OCI-LY3 (cell line): ENCODE measurements around the gene LSG1.
A peak's percentile ranks its signal among the peaks of the same experiment; 100 is the strongest.

Experiments
- H2AFZ ChIP-seq: fragments of 200-600, 300-600 bp; shearing (Covaris generic); 2 replicates; pipeline ENCODE4 v1.6.0; 2014; ENCODE audit warnings: antibody characterized with exemption, low read depth, low read length
- H3K27ac ChIP-seq: fragments of 200-600, 300-600 bp; sonication (generic); 2 replicates; pipeline ENCODE4 v1.5.1; 2014; ENCODE audit warnings: mild to moderate bottlenecking, low read length, moderate library complexity, mixed read lengths
- H3K27me3 ChIP-seq: fragments of 200-600, 300-600 bp; sonication (generic); 2 replicates; pipeline ENCODE4 v1.6.1; 2014; ENCODE audit warnings: low read depth, low read length, mixed read lengths
- H3K36me3 ChIP-seq: fragments of 200-600, 300-600 bp; sonication (generic); replicated peaks from 2 replicates; pipeline ENCODE3; 2014; ENCODE audit warnings: low read depth, low read length, mixed read lengths
- H3K4me1 ChIP-seq: fragments of 300-600, 200-600 bp; sonication (generic); 2 replicates; pipeline ENCODE4 v1.6.1; 2014; ENCODE audit warnings: low read length, mixed read lengths
- H3K4me2 ChIP-seq: fragments of 200-600, 300-600 bp; sonication (generic); 2 replicates; pipeline ENCODE4 v1.6.1; 2014; ENCODE audit warnings: low read length, mixed read lengths
- H3K4me3 ChIP-seq: fragments of 300-600, 200-600 bp; sonication (generic); 2 replicates; pipeline ENCODE4 v1.5.1; 2014; ENCODE audit warnings: antibody characterized with exemption, mild to moderate bottlenecking, low read length, moderate library complexity
- H3K79me2 ChIP-seq: fragments of 300-600, 200-600 bp; shearing (Covaris generic); 2 replicates; pipeline ENCODE4 v1.6.1; 2014; ENCODE audit warnings: mild to moderate bottlenecking, low read length, mixed read lengths
- H3K9ac ChIP-seq: fragments of 300-600, 200-600 bp; shearing (Covaris generic); 2 replicates; pipeline ENCODE4 v1.6.0; 2014; ENCODE audit warnings: mild to moderate bottlenecking, low read length, moderate library complexity
- H3K9me3 ChIP-seq: fragments of 200-600, 300-600 bp; shearing (Covaris generic); 2 replicates; pipeline ENCODE4 v1.6.1; 2014; ENCODE audit warnings: low read length, mixed read lengths; ENCODE audit not compliant: insufficient read depth
- H4K20me1 ChIP-seq: fragments of 200-600, 300-600 bp; sonication (generic); 2 replicates; pipeline ENCODE4 v1.6.1; 2016; ENCODE audit warnings: low read length, mixed read lengths; ENCODE audit not compliant: insufficient read depth
- EZH2phosphoT487 ChIP-seq: fragments of 200-600 bp; shearing (Covaris generic); IDR thresholded peaks from 2 replicates; pipeline ENCODE4 v1.6.1; 2018; ENCODE audit warnings: antibody characterized with exemption, mixed run types, low read depth
- TF ChIP-seq, protein P1 (sequence below): fragments of 200-600, 300-600 bp; sonication (generic); IDR thresholded peaks from 2 replicates; pipeline ENCODE4 v1.5.1; 2014; ENCODE audit warnings: antibody characterized with exemption, low read length, low read depth

LSG1 gene

GRCh38 chr3:194686816-194687637 is 15.0 kb upstream of the LSG1 start:
- H3K4me3 ChIP-seq, result no peak overlapping the region
- H3K4me2 ChIP-seq, result no peak overlapping the region
- H3K27me3 ChIP-seq, result no peaks in the 10 kb centered on the region
- no peak overlapping the region for H3K9ac ChIP-seq
- no peaks in the 10 kb centered on the region for H3K36me3 ChIP-seq
- no peak overlapping the region for H3K27ac ChIP-seq
- no peaks in the 10 kb centered on the region for H3K9me3 ChIP-seq
- no peaks in the 10 kb centered on the region for H4K20me1 ChIP-seq
- H3K79me2 ChIP-seq, result no peaks in the 10 kb centered on the region
- H3K4me1 ChIP-seq, result peaks cover 35% of the 10 kb centered on the region
- no peak overlapping the region for H2AFZ ChIP-seq
- TF ChIP-seq, protein P1, sequence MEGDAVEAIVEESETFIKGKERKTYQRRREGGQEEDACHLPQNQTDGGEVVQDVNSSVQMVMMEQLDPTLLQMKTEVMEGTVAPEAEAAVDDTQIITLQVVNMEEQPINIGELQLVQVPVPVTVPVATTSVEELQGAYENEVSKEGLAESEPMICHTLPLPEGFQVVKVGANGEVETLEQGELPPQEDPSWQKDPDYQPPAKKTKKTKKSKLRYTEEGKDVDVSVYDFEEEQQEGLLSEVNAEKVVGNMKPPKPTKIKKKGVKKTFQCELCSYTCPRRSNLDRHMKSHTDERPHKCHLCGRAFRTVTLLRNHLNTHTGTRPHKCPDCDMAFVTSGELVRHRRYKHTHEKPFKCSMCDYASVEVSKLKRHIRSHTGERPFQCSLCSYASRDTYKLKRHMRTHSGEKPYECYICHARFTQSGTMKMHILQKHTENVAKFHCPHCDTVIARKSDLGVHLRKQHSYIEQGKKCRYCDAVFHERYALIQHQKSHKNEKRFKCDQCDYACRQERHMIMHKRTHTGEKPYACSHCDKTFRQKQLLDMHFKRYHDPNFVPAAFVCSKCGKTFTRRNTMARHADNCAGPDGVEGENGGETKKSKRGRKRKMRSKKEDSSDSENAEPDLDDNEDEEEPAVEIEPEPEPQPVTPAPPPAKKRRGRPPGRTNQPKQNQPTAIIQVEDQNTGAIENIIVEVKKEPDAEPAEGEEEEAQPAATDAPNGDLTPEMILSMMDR, result no peak
- no peak for TF ChIP-seq EZH2phosphoT487

GRCh38 chr3:194686414-194686815 is 14.4 kb upstream of the LSG1 start:
- Histone ChIP-seq H4K20me1 (no peaks in the 10 kb centered on the region), H3K79me2 (no peaks in the 10 kb centered on the region), H3K4me2 (peak overlapping the region; percentile 63), H3K27ac (no peak overlapping the region), H3K9me3 (no peaks in the 10 kb centered on the region), H3K36me3 (no peaks in the 10 kb centered on the region), H2AFZ (no peak overlapping the region), H3K27me3 (no peaks in the 10 kb centered on the region), H3K9ac (no peak overlapping the region), H3K4me3 (peak overlapping the region; percentile 81), H3K4me1 (peaks cover 30% of the 10 kb centered on the region)
- no peak for TF ChIP-seq EZH2phosphoT487
- TF ChIP-seq, protein P1, result no peak

- H3K9me3 ChIP-seq, result no peaks in the 10 kb centered on the region
- peak within 1 kb of the TSS; percentile 66 for H2AFZ ChIP-seq
- no peaks in the 10 kb centered on the region for H3K27me3 ChIP-seq
- H3K4me2 ChIP-seq, result peak within 1 kb of the TSS; percentile 63
- no peaks in the 10 kb centered on the region for H3K79me2 ChIP-seq
- H3K36me3 ChIP-seq, result no peaks in the 10 kb centered on the region
- H3K9ac ChIP-seq, result peak within 1 kb of the TSS; percentile 56
- TF ChIP-seq EZH2phosphoT487, result no peak
- TF ChIP-seq, protein P1, result no peak
- H3K4me3 ChIP-seq, result peak within 1 kb of the TSS; percentile 81
- peaks cover 30% of the 10 kb centered on the region for H3K4me1 ChIP-seq
- H3K27ac ChIP-seq, result no peak within 1 kb of the TSS
- H4K20me1 ChIP-seq, result no peaks in the 10 kb centered on the region
These were observed 13.9 kb upstream of the LSG1 start, which contains the start of gene FAM43A for GRCh38 chr3:194685718-194686413. TSS of gene FAM43A (plus strand) at chr3:194685883. CDS start at chr3:194686827, 944 bp downstream.

DNA sequence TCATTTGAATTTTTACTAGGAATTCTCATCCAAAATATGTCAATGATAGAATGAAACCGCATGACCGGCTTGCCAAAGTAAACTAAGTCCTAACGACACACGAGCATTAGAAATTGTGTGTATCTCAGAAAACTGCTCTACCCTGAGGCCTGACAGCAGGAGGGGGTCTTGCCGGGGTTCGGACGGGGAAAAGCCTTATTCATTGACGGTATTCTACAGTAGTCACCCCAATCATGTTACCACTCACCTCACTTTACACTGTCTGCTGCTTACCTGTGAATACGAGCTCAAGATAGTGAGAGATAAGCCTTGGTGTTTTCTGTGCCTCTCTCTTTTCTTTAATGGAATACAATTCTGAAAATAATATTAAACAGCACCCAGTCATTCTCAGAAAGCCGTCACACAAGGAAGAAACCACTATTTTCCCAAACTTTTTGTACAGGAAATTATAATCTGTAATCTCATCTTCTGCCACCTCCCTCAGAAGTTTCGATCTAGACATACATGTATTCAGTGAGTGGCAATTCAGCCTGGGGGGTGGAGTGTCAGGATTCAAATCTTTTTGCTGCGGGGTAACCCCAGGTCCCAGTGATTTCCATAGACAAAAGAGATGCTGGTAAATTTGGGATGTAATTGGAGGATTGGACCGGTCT is 13.2 kb upstream of the LSG1 start:
- no peaks in the 10 kb centered on the region for H4K20me1 ChIP-seq
- no peaks in the 10 kb centered on the region for H3K9me3 ChIP-seq
- peak overlapping the region; percentile 66 for H2AFZ ChIP-seq
- H3K4me2 ChIP-seq, result peak overlapping the region; percentile 63
- H3K9ac ChIP-seq, result peak overlapping the region; percentile 56
- no peaks in the 10 kb centered on the region for H3K27me3 ChIP-seq
- no peaks in the 10 kb centered on the region for H3K36me3 ChIP-seq
- TF ChIP-seq, protein P1, result no peak
- TF ChIP-seq EZH2phosphoT487, result no peak
- H3K4me1 ChIP-seq, result peaks cover 28% of the 10 kb centered on the region
- H3K4me3 ChIP-seq, result peak overlapping the region; percentile 81
- H3K79me2 ChIP-seq, result no peaks in the 10 kb centered on the region
- H3K27ac ChIP-seq, result no peak overlapping the region
